Measurements from ENCODE around the gene TOMM6.

The TOMM6 gene

DNA sequence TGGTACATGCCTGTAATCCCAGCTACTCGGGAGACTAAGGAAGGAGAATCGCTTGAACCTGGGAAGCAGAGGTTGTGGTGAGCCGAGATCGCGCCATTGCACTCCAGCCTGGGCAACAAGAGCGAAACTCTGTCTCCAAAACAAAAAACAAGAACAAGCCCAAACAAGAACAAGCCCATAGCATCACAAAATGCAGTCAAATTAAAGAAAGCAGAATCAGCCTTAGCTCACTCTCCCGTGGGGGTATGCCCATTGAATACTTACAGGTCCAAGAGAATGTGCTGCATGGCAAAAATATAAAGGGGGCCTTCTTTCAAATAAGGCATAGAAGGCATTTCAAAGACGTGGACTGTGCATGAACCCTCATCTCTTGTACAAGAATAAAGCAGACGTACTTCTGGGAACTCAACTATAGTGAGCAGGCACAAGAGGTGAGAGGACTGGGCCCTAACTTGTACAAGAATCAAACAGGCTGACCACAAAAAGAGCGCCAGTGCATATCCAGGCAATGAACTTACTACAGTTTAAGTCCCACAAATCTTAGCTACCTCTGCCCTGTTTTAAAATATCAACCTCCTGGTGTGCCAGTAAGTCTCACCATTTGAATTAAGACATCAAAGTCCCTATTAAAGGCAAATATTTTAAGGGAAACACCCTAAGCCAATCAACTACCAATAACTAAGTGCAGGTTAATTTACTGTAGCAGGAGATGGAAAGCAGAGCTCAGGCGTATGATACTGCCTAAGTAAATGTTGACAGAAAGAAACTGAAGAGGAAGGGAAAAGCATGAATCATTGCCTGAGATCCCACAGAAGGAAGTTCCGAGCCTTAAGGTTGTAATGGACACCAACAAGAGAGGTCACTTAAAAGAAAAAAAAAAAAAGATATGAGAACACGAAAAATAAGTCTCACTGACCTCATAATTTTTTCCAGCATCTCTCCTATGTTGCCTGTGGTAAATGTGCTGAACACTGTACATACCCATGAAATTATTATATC, 37.4 kb downstream of the TOMM6 start:
- no peak for DNase-seq

DNA sequence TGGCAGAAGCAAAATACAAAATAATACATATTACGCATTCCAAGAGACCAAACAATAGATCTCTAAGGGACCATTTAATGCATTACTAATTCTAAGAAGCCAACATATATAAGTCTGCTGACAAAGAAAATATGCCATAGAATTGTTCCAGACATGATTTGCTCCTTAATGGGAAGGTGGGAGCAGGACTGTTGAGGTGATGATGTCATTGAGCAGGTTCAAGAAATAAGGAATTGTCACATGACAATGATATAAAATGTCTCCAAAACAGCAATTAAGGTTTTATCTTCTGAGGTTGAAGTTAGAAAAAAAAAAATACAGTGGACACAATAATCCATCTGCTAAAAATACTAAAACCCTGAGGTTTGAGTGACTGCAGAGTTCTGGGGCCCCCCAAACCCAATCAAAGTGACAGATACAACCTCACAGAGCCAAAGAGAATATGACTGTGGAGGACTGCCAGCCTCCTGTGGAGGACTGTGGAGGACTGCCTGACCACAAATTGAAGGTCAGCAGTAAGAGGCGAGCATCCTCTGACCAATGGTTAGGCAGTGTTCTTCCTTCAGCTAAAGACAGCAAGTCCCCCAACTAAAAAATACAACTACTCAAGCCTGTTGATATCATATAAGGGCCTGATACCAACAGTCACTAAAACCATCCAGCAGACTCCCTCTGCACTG, 39.0 kb downstream of the TOMM6 start:
- DNase-seq: no peak

DNA sequence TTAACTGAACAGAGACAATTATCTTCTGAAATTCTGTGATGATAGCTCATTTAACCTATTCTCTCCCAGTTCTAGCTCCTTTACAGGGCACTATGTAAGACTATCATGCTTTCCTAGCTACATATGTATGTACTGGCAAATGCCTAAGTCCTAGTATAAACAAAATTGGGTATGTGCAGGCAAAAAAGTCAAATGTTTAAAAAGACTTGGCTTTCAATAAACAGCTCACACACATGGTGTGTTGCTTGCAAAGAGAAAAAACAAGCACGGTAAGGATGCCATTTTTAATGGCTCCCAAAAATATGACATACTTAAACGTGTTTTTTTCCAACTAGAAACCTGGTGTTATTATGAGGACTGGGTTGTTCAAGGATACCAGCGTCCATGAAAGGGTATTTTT, 44.8 kb downstream of the TOMM6 start:
- no peak for DNase-seq

DNA sequence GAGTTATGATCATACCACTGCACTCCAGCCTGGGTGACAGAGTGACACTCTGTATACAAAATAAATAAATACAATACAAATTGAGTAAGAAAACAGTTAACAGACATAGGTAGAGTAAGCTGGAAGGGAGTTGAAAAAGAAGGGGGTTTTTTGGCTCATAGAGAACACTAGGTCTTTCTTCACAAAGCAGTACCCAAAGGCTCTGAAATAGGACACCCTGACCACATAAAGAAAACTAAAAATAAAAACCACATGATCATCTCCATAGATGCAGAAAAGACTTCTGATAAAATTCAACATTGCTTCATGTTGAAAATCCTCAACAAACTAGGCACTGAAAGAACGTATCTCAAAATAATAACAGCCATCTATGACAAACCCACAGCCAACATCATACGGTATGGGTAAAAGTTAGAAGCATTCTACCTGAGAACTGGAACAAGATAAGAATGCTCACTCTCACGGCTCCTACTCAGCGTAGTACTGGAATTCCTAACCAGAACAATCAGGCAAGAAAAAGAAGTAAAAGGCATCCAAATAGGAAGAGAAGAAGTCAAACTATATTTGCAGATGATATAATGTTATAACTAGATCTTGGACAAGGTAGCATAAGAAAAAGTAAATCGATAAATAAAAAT, 48.6 kb downstream of the TOMM6 start:
- no peak for DNase-seq

DNA sequence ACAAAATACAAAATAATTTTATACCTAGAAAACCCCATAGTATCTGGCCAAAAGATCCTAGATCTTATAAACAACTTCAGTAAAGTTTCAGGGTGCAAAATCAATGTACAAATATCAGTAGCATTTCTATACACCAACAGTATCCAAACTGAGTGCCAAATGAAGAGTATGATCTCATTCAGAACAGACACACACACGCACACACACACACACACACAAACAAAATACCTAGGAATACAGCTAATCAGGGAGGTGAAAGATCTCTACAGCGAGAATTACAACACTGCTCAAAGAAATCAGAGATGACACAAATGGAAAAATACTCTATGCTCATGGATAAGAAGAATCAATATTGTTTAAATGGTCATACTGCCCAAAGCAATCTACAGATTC, 49.2 kb downstream of the TOMM6 start:
- DNase-seq: no peak
